ENCODE measurements around the gene PCSK5.

The PCSK5 gene

DNA sequence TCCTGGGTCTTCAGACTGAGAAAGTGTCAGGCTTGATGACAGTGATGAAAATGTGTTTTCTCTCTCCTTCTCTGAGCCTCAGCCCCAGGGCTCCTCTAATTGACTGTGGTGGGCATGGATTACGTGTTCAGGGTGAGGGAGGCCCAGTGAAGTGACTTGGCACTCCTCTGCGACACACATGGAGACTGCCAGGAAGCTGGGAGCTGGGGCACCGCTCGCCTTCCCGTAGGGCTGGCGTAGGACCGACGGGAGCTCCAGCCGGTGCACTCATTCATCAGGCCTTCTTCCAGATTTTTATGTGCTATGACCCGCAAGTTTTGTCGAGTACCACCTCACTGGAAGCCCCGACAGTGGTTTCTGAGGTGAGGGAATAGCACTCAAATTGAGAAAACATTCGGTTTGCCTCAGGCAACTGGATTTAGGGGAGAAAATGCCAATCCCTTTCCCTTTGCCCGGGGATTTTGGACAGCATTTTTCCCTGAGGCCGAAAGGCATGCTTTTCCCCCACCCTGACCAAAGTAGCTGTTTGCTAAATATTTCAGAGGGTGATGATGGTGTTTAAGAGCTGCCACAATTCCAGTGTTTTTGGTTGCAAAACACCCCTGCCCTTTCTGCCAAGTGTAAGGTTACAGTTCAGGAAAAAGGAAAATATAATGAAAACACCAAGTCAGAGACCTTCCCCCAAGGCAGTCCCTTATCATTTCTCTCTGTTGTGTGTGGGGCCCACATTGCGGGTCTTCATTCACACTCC is 83.7 kb downstream of the PCSK5 start:
- no peak for DNase-seq

DNA sequence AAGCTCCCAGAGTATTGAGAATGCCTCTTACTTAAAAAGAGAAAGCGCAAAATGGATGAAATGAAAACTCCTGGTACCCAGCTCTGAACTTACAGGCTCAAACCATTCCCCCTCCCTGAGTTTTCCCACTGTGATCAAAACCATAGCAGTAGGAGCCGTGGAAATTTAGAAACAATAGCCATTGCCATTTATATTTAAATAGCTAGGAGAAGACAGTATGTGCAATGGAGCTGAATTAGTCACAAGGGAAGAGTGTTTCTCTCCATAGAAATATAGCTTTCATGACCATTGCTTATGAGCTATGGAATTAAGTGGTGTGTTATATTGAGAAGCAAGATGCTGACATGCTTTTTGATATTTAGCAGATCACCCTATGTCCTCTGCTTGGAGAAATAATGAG is 84.6 kb downstream of the PCSK5 start:
- no peak for DNase-seq

DNA sequence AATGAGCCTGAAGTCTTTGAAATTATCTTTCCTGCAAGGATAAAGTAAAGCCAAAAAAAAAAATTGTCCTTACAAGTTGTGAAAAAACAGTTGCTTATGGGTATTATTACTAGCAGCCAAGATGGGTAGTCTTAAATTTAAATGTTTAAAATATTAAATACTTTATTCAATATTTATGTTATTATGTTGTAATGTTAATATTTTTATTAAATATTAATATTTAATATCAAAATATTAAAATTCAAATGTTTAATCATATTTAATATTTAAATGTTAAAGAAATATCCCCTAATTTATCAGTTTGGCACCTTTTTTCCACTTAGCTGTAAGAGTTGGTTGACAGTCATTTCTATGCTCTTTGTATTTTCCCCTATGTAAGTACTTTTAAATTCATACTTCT is 86.1 kb downstream of the PCSK5 start:
- DNase-seq = no peak

DNA sequence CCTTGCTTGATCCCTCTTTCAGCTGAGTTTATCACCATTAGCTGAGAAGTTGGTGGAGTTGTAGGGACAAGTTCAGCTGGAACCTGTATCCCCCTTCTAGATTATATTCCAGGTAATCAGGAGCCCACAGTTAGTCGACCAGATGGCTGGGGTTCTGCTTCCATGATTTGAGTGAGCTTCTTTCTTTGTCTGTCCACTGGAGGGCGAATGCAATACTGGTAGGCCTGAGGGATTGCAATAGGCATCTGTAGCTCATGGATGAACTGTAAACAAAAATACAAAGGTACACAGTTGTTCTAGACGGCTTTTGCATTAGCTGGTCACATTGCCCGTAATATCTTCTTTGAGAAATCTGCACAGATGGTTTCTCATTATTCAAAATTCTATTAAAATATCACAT is 88.9 kb downstream of the PCSK5 start:
- no peak for DNase-seq

DNA sequence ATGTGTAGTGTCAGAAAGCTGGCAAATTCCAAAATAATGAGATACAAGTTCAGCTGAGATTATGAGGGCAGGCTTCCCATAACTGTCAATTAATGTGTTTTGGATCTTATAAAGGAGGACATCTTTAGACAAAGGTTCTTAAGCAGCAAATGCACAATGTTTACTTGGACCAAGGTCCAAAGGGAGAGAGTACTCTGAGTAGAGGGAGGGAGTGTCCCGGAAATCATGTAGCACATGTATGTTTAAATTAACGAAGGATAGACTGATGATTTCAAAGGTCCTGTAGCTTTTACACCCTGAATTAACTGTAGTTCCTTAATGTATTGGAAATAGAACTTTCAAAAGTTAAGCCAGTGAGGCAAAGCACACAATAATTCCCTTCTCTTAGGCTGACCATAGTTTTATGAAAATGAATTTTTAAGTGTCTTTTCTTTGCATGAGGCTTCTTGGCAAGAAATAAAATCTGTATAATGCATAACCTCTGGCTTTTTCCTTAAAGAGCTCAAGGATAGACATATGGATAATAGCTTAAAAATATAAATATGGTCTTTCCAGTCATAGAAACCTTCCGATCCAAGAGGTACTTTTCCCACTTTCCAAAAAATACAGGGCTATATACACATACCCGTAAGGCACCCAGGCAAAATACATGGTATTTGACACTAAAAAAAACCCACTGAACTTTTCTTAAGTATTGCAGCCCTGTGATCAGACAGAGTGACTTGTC is 93.0 kb downstream of the PCSK5 start:
- no peak for DNase-seq

DNA sequence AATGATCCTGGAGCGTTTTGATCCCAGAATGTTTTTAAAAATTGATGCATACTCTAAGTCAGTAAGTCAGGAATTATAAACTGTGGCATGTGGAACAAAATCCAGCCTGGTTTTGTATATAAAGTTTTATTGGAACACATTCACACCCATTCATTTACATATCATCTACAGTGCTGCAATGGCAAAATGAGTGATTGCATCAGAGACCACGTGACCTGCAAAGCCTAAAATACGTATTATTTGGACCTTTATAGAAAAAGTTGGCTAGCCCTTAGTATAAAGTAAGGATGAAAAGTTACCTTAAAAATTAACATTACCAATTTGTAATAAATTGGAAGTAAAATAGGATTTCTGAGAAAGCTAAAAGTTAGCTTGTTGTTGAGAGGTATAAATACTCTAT is 95.0 kb downstream of the PCSK5 start:
- DNase-seq = no peak

DNA sequence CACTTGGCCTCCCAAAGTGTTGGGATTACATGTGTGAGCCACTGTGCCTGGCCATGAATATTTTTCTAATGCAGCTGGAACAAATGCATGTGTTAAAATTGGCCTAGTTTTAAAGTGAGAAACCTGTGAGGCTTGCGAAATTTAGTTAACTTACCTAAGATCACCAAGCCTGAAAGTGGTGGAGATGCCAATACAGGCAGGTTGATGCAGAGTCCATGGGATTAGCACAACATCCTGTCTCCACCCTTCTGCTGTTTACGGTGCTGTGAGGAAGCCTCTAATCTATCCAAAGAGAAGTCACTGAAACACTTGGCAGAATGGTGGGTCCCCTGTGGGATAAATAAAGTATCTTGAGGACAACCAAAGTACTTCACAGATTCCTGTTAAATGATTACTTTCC is 98.2 kb downstream of the PCSK5 start:
- no peak for DNase-seq

DNA sequence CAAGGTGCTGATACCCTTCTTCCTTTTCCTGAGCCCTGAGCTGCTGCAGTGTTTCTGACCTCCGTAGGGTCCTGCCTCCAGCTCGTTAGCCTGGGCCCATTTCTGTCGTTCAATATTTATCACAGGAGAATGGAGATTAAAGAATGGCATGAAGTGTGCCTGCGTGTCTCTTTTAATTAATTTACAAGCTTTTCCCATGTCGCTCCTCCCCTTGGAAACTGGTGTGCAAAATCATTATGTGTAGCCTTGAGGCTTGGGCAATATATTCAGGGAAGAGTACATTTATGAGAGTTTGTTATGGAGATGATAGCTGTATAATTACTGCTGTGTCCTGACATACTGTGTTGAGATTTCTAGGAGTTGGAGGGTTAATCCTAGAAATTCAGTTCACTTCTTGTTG is 99.7 kb downstream of the PCSK5 start:
- DNase-seq = no peak

DNA sequence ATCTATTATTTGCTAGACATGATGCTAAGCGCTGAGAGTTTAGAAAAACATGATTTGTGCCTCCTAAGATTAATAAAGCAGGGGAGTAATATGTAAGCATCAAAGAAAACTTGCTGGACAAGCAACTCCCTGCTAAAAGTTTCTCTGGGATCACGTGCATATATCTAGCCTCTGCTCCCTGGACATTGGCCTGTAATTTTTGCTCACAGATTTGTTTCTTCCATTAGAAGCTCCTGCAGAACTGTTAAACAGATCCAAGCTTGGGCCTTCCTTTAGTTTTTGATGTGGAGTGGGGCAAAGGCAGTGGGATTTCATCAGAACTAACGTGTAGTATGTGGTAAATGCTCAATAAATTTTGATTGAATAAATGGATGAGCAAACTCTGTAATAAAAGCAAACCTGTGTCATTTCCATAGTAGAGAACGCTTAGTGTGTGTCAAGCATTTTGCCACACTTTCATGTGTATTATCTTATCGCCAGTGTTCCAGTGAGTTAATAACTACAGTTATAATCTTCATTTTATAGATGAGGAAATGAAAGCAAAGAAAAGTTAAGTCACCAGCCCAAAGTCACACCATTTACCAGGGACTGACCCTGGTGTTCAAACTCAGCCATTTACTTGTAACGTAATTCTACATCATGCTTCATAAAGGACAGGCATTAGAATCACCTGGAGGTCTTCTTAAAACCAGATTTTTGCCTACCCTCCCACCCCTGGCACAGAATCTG is 100.3 kb downstream of the PCSK5 start:
- no peak for DNase-seq

DNA sequence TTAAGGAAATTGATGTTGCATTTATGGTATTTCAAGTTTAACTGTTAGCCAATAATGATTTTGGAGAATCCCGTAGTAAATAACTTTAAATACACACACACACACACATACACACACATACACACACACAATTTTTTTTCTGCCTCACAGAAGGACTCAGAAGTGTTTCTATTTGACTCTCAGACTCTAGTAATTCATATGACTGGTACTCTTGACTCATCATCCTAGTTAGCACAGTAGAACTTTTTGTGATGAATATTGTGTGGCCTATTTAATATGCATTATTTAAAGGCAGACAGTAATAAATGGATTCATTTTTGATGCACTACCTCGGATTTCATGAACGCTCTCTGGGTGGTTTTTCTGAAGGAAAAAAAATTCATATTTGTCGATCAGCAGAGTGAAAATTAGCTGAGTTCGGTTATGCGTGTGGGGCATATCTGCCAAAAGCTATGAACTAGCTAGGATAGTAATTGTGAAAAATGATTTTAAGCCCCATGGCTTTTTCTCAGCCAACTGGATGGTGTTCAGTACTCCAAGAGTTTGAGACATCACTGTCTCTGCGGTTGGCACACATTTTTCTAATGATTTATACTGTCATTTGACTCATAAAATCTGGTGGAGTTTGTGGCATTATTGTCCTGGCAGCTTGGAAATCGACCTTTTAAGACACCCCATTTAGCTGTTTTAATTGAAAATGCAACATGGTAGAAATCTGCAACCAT is 102.2 kb downstream of the PCSK5 start:
- DNase-seq = no peak

DNA sequence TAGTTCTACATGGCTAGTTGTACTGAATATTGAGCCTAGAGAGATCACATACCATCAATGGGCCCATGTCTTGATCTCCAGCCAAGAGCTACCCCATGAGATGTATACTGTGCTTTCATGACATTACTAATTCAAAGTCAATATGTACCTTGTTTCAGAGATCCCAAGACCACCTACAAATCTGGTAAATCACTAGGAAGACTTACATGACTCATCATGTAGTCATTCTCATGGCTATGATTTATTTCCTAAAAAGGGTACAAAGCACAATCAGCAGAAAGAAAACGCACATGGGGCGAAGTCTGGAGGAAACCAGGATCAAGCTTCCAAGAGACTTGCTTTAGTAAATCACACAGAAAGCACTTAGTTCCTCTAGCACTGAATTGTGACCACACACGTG is 103.0 kb downstream of the PCSK5 start:
- DNase-seq = no peak

DNA sequence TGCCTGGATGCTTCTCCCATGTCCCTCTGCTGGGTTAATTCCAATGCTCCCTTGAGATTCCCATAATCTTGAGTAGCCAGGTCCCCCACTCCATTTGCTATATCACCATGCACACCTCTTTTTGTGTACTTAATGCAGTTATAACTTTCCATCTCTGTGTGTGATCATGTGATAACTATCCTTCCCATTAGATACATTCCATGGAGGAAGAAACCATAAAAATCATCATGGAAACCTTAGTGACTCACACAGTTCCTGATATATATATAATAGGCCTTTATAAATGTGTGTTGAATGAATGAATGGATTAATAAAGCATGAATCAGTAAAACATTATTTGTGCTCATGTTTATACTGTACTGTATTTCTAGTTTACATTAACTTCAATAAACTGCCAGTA is 104.6 kb downstream of the PCSK5 start:
- DNase-seq = no peak

DNA sequence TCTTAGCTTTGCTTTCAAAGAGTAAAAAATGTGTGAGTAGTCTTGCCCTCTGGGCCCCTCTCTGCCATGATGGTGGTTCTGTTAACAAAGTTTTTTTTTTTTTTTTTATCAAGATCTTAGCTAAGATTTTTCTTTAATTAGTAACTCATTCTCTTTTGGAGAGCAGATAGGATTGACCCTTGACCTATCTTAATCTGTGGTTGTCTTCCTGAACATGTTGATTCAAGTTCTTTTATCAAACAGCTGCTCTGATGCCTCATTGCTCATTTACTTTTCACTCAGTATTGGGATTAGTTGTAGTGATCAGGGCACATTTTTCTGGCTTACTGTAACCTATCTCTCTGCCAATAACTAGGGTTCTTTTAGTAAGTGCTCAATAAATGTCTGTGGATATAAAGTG is 106.3 kb downstream of the PCSK5 start:
- DNase-seq = no peak

DNA sequence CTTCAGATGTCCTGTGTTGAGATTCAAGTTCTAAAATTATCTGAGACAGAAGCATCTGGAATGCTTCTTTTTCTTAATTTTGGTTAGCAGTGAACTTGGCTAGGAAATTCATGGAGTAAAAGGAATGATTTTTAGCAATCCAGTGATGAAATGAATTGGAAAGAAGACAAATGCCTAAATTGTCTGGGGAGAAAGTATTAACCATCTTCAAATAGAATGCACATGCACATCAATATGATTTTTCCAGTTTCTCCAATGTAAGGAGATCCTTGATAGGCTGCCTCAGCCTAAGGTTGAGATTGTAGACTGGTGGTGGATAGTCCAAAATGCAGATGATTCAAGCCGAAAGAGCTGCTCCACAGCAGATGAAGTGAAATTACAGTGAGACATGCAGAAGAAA is 106.7 kb downstream of the PCSK5 start:
- no peak for DNase-seq

DNA sequence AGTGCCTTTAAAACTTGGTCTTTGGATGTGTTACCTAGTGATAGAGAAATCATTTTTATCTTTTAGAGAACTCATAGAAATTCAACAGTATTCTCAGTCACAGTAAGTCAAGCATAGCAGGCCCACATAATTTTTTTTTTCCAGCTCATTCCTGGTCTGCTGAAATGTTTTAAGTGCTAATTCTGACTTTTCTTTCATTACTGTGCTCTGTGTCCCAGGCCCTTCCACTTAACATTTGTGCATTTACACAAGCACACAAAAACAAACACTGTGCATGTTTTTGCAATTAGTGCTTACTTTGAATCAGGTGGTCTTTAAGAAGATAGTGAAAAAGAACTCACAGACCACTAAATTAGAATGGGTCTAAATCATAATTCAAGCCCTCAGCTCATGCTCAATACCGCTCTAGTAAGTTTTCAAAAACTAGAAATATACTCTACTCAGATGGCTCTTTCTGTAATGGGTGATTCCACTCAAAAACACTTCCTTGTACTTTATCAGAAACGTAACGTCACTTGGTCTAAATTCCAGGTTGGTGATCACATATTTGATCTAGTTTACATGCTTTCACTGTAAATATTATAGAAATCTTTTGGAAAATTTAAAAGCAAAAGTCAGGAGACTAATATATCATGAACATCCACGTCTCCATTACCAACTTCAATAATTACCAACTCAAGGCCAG is 107.8 kb downstream of the PCSK5 start:
- DNase-seq = no peak

DNA sequence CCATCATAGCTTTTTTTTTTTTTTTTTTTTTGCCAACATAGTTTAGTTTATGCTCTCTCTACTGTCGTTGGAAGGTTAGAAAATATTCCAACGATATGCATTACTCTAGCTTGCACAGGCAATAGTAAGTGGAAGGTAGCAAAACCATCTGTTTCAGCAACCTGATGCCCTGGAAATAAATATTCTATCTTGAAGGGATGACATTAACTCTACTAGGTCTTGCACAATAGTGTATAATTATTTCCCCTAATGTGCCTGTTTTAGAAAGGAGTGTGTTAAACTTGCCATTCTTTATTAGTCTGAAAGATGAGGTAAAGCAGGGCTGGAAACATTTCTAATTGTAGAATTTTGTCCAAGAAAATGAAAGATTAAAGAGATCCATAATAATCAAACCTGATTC is 111.0 kb downstream of the PCSK5 start:
- no peak for DNase-seq

DNA sequence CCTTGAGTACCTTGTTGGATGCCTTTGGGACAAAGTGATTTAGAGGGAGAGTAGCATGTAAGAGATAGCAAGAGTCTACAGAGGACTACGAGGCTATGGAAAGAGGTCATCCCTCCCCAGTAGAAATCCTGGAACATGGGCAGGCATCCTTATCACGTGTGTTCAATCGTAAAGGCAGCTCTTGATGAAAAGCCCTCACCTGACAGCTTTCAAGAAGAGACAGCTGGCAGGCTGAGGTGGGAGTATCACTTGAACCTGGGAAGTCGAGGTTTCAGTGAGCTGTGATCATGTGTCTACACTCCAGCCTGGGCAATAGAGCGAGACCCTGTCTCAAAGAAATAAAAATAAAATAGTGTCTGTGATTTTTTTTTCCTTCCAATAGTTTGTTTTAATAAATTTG is 112.6 kb downstream of the PCSK5 start:
- DNase-seq = no peak

DNA sequence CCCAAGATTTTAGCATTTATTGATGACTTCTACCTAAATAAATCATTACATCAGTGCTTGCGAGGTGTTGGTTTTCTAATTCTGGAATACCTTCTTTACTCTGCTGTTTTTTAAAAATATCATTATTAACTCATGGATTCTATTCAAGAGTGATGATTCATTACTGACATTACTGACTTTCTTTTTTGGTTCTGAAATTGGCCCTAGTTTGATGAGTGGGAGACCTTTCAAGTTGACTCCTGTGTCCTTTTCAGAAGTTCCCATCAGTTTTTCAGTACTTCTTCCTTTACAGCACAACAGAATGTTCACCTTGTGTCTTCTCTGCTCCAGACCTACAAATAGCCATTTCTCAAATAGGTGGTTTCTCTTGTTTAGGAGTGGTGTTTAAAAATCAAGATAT is 114.1 kb downstream of the PCSK5 start:
- no peak for DNase-seq

DNA sequence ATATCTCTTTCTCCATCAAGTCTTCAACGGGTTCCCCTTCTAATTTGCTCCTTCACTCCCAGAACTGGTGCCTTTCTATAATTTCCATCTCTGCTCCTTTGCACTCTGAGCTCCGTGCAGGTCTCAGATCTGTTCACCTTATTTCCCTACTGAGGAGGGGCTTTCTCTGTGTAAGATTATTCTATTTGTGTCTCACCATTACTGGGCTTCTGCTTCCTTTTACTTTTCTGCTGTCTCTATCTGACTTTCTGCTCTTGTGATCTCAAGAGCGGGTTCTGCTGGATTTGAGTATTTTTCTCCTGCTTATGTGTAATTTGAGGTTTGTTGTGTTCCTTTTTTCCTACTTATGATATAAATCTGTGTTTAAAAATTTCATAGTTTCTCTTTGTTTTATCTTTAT is 117.5 kb downstream of the PCSK5 start:
- DNase-seq = no peak

DNA sequence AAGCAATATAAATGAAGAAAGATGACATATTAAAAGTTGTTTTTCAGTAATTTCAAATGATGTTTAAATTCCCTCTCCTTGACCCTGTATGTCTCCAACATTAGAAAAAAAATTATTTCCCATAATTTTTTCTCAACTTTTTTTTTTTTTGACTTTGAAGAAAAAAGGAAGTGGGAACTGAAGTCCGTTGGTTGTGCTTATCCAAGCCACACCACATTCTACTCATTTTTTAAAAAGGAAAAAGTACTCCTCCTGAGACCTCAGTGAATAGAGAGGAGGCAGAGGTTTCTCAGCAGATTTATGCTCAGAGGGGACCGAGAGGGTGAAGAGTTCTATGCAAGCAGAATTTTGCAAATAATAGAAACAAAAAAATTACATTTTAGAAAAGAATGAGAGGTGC is 123.3 kb downstream of the PCSK5 start:
- DNase-seq = no peak

DNA sequence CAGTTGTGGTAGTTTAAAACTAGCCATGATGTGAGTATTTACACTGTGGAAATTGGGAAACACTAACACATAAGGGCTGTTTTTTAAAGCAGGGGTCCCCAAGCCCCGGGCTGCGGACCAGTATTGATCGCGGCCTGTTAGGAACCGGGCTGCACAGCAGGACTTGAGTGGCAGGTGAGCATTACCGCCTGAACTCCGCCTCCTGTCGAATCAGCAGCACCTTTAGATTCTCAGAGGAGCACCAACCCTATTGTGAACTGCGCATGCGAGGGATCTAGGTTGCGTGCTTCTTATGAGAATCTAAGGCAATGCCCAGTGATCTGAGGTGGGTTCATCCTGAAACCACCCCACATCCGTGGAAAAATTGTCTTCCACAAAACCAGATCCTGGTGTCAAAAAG is 127.8 kb downstream of the PCSK5 start:
- no peak for DNase-seq

DNA sequence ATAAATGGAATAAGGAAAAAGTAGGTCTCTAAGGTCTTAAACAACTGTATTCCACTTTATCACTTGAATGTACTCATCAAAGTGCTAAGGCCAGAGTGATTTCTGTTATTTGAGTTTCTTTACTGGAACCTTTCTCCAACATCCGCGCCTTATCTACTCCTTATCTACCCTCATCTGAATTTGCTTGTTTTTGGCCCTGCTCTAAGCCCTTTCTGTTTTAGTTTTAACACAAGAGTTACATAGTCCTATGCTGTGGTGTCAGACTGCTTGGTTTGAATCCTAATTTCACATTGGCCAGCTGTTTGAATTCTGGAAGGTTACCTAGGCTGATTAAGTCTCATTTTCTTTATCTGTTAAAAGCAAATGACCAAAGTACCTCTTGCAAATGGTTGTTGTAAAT is 128.3 kb downstream of the PCSK5 start:
- no peak for DNase-seq

DNA sequence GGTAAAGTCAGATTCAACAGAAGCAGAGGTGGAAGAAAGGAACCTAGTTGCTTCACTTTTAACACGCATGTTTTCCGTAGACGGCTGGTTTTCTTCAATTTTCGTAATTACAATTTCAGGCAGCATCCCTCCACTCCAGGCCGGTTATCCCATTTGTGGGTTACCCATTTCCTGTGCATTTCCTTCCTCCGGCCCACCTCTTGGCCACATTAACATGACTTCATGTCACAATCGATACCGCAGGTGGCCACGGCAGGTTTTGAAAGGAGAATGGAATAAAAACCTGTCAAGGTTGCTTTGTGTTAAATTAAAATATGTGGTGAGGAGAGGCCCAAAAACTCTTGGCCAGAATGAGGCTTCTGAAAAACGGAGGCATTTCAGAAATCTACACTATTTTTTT is 130.2 kb downstream of the PCSK5 start:
- DNase-seq = no peak

Data from NCI-H187 treated with DMSO at 0.1 percent for 48 hours (cell line).